OCI-LY3 (cell line): ENCODE measurements around the gene GH1.
"Not testable (repeated sequence)": the region's sequence is repeated elsewhere in the genome, so short reads cannot be mapped to it uniquely, and the experiment has no call there.

Experiments used
- H2AFZ ChIP-seq: fragments of 200-600, 300-600 bp; shearing (Covaris generic); 2 replicates; pipeline ENCODE4 v1.6.0; 2014; ENCODE audit warnings: antibody characterized with exemption, low read depth, low read length
- H3K27ac ChIP-seq: fragments of 200-600, 300-600 bp; sonication (generic); 2 replicates; pipeline ENCODE4 v1.5.1; 2014; ENCODE audit warnings: mild to moderate bottlenecking, low read length, moderate library complexity, mixed read lengths
- H3K27me3 ChIP-seq: fragments of 200-600, 300-600 bp; sonication (generic); 2 replicates; pipeline ENCODE4 v1.6.1; 2014; ENCODE audit warnings: low read depth, low read length, mixed read lengths
- H3K36me3 ChIP-seq: fragments of 200-600, 300-600 bp; sonication (generic); replicated peaks from 2 replicates; pipeline ENCODE3; 2014; ENCODE audit warnings: low read depth, low read length, mixed read lengths
- H3K4me1 ChIP-seq: fragments of 300-600, 200-600 bp; sonication (generic); 2 replicates; pipeline ENCODE4 v1.6.1; 2014; ENCODE audit warnings: low read length, mixed read lengths
- H3K4me2 ChIP-seq: fragments of 200-600, 300-600 bp; sonication (generic); 2 replicates; pipeline ENCODE4 v1.6.1; 2014; ENCODE audit warnings: low read length, mixed read lengths
- H3K4me3 ChIP-seq: fragments of 300-600, 200-600 bp; sonication (generic); 2 replicates; pipeline ENCODE4 v1.5.1; 2014; ENCODE audit warnings: antibody characterized with exemption, mild to moderate bottlenecking, low read length, moderate library complexity
- H3K79me2 ChIP-seq: fragments of 300-600, 200-600 bp; shearing (Covaris generic); 2 replicates; pipeline ENCODE4 v1.6.1; 2014; ENCODE audit warnings: mild to moderate bottlenecking, low read length, mixed read lengths
- H3K9ac ChIP-seq: fragments of 300-600, 200-600 bp; shearing (Covaris generic); 2 replicates; pipeline ENCODE4 v1.6.0; 2014; ENCODE audit warnings: mild to moderate bottlenecking, low read length, moderate library complexity
- H3K9me3 ChIP-seq: fragments of 200-600, 300-600 bp; shearing (Covaris generic); 2 replicates; pipeline ENCODE4 v1.6.1; 2014; ENCODE audit warnings: low read length, mixed read lengths; ENCODE audit not compliant: insufficient read depth
- H4K20me1 ChIP-seq: fragments of 200-600, 300-600 bp; sonication (generic); 2 replicates; pipeline ENCODE4 v1.6.1; 2016; ENCODE audit warnings: low read length, mixed read lengths; ENCODE audit not compliant: insufficient read depth
- CTCF ChIP-seq: fragments of 200-600, 300-600 bp; sonication (generic); IDR thresholded peaks from 2 replicates; pipeline ENCODE4 v1.5.1; 2014; ENCODE audit warnings: antibody characterized with exemption, low read length, low read depth
- EZH2phosphoT487 ChIP-seq: fragments of 200-600 bp; shearing (Covaris generic); IDR thresholded peaks from 2 replicates; pipeline ENCODE4 v1.6.1; 2018; ENCODE audit warnings: antibody characterized with exemption, mixed run types, low read depth

The GH1 gene

GRCh38 chr17:63918789-63919305 is at the start of gene GH1:
Gene GH1 (minus strand): TSS chr17:63918839. CDS start chr17:63918776, 63 bp downstream.
- Histone ChIP-seq H3K4me2 (peak within 1 kb of the TSS; percentile 95), H3K4me1 (peaks cover 66% of the 10 kb centered on the region), H3K4me3 (peak within 1 kb of the TSS; percentile 75), H3K9ac (peak within 1 kb of the TSS; percentile 41; the same call in 1 of the 2 replicates)
- H3K27me3 ChIP-seq, H3K9me3 ChIP-seq, H2AFZ ChIP-seq, H3K79me2 ChIP-seq, H3K27ac ChIP-seq, H3K36me3 ChIP-seq, H4K20me1 ChIP-seq: not testable (repeated sequence)

- TF ChIP-seq CTCF = no peak
- TF ChIP-seq EZH2phosphoT487 = no peak
- Histone ChIP-seq H3K27me3 (no peaks in the 10 kb centered on the region), H3K4me2 (no peak overlapping the region), H3K27ac (no peak overlapping the region), H4K20me1 (no peaks in the 10 kb centered on the region), H2AFZ (no peak overlapping the region), H3K9me3 (no peaks in the 10 kb centered on the region), H3K79me2 (no peaks in the 10 kb centered on the region), H3K36me3 (no peaks in the 10 kb centered on the region), H3K4me3 (no peak overlapping the region), H3K4me1 (peaks cover 11% of the 10 kb centered on the region), H3K9ac (no peak overlapping the region)
Measured at GRCh38 chr17:63967953-63968352, 49.3 kb upstream of the GH1 start.

GRCh38 chr17:63966646-63967264 is 48.1 kb upstream of the GH1 start:
- no peaks in the 10 kb centered on the region for H3K9me3 ChIP-seq
- TF ChIP-seq EZH2phosphoT487 (no peak), CTCF (no peak)
- H3K4me3 ChIP-seq = no peak overlapping the region
- H3K9ac ChIP-seq = no peak overlapping the region
- no peaks in the 10 kb centered on the region for H3K27me3 ChIP-seq
- no peaks in the 10 kb centered on the region for H3K79me2 ChIP-seq
- H3K4me2 ChIP-seq = no peak overlapping the region
- H3K4me1 ChIP-seq = peaks cover 11% of the 10 kb centered on the region
- H3K27ac ChIP-seq = no peak overlapping the region
- H3K36me3 ChIP-seq = no peaks in the 10 kb centered on the region
- no peak overlapping the region for H2AFZ ChIP-seq
- no peaks in the 10 kb centered on the region for H4K20me1 ChIP-seq

- H2AFZ ChIP-seq = no peak overlapping the region
- H3K4me2 ChIP-seq = no peak overlapping the region
- H3K79me2 ChIP-seq = no peaks in the 10 kb centered on the region
- no peaks in the 10 kb centered on the region for H3K9me3 ChIP-seq
- no peak overlapping the region for H3K4me3 ChIP-seq
- peaks cover 11% of the 10 kb centered on the region for H3K4me1 ChIP-seq
- no peaks in the 10 kb centered on the region for H4K20me1 ChIP-seq
- H3K27ac ChIP-seq = no peak overlapping the region
- TF ChIP-seq CTCF (no peak), EZH2phosphoT487 (no peak)
- no peak overlapping the region for H3K9ac ChIP-seq
- H3K27me3 ChIP-seq = no peaks in the 10 kb centered on the region
- no peaks in the 10 kb centered on the region for H3K36me3 ChIP-seq
Measured at GRCh38 chr17:63963123-63963522, 44.5 kb upstream of the GH1 start.
